Thoracic aorta (tissue), 2 donors: ENCODE measurements around the gene MAN2A2. TPM values are rescaled to one million over a fixed set of nuclear protein-coding genes. Genes with fewer than 3 reads are reported as not detected.

Experiments used
- ATAC-seq: fragments of 150-250 bp; one replicate; pipeline ENCODE4 v1.8.0; 2017; ENCODE audit warnings: low read depth; ENCODE audit not compliant: insufficient number of reproducible peaks, low FRiP score
- DNase-seq: peaks from one replicate; pipeline ENCODE4 v3.0.0-alpha.2; 2020; ENCODE audit warnings: low spot score
- H3K27ac ChIP-seq, 2 donors: fragments of 200-600 bp; sonication (generic); 1 replicate in 1 of 2; 2 replicates in 1 of 2; pipeline ENCODE4 v1.5.1; 2016; ENCODE audit warnings: mild to moderate bottlenecking in 2 of 2, moderate library complexity in 2 of 2
- H3K27me3 ChIP-seq: fragments of 200-600 bp; sonication (generic); replicated peaks from 2 replicates; pipeline ENCODE4 v1.6.0; 2016; ENCODE audit warnings: mild to moderate bottlenecking; ENCODE audit not compliant: insufficient read depth
- H3K36me3 ChIP-seq: fragments of 200-600 bp; sonication (generic); one replicate; pipeline ENCODE4 v1.5.1; 2016
- H3K4me1 ChIP-seq, 2 donors: fragments of 200-600 bp; sonication (generic); 1 replicate in 1 of 2; 2 replicates in 1 of 2; pipeline versions ENCODE4 v1.5.1 to v1.6.0; 2016; ENCODE audit warnings: low read depth in 2 of 2, mild to moderate bottlenecking in 1 of 2; ENCODE audit not compliant: control insufficient read depth in 1 of 2
- H3K4me3 ChIP-seq: fragments of 200-600 bp; sonication (generic); 2 replicates; pipeline ENCODE4 v1.5.1; 2016; ENCODE audit warnings: mild to moderate bottlenecking
- H3K9me3 ChIP-seq: fragments of 200-600 bp; sonication (generic); 2 replicates; pipeline ENCODE4 v1.5.1; 2016
- total RNA-seq, 2 donors: library from RNA; depleted of rRNA; stranded (reverse); fragments of >200 nt; gene quantifications; one replicate each; pipeline versions ENCODE4 v1.1.0 to v1.2.3, GENCODE V29; 2016
- TF ChIP-seq, protein P1 (sequence below): fragments of 200-600 bp; sonication (generic); IDR thresholded peaks from one replicate; pipeline ENCODE4 v1.5.1; 2019; ENCODE audit warnings: antibody characterized with exemption

The MAN2A2 gene
- total RNA-seq, 2 donors from 2014 or later: 59.7 to 68.4 TPM

DNA sequence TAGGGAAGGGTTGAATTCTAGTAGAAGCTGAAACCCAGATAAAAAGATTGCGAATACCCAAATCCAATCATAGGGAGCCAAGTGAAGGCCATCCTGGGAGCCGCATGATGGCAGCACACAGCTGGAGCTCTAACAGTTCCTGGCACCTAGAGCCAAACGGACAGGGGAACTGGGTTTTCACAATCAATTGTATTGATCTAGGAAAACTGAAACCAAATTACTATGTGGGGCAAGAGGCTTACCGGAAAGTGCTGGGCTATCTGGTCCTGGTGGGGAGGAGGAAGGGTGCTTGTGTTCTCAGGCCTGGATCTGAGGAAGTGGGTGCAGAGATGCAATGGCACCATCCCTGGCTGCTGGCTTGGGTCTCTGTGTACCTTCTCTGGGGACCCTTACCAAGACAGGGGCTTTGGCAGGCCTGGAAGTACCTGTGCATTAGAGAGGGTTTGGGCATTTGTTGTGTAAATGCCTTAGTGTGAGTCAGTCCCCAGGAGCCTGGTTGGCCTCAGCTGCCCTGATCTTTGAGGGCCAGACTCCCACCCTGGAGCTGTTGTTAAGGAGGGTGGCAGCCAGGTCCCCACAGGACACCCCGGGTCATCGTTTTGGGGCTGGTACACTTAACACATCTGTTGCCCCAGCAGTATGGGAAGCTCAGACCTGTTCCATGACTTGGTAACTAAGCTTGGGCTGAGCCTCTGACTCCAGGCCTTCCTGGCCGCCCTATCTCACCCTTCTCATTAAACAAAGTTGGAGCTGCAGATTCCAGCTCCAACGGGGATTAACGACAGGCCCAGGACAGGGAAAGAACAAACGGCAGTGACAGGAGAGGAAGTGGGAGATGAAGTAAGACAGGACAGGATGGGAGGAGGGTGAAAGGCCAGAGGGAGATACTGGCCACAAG lies 43.6 kb upstream of the MAN2A2 start:
- Histone ChIP-seq H3K4me3 (no peak overlapping the region), H3K27me3 (no peaks in the 10 kb centered on the region), H3K9me3 (no peaks in the 10 kb centered on the region), H3K27ac (no peak overlapping the region), H3K4me1 (no peaks in the 10 kb centered on the region), H3K36me3 (no peaks in the 10 kb centered on the region)
- ATAC-seq (no peak), DNase-seq (no peak)
- TF ChIP-seq, protein P1, sequence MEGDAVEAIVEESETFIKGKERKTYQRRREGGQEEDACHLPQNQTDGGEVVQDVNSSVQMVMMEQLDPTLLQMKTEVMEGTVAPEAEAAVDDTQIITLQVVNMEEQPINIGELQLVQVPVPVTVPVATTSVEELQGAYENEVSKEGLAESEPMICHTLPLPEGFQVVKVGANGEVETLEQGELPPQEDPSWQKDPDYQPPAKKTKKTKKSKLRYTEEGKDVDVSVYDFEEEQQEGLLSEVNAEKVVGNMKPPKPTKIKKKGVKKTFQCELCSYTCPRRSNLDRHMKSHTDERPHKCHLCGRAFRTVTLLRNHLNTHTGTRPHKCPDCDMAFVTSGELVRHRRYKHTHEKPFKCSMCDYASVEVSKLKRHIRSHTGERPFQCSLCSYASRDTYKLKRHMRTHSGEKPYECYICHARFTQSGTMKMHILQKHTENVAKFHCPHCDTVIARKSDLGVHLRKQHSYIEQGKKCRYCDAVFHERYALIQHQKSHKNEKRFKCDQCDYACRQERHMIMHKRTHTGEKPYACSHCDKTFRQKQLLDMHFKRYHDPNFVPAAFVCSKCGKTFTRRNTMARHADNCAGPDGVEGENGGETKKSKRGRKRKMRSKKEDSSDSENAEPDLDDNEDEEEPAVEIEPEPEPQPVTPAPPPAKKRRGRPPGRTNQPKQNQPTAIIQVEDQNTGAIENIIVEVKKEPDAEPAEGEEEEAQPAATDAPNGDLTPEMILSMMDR: no peak

DNA sequence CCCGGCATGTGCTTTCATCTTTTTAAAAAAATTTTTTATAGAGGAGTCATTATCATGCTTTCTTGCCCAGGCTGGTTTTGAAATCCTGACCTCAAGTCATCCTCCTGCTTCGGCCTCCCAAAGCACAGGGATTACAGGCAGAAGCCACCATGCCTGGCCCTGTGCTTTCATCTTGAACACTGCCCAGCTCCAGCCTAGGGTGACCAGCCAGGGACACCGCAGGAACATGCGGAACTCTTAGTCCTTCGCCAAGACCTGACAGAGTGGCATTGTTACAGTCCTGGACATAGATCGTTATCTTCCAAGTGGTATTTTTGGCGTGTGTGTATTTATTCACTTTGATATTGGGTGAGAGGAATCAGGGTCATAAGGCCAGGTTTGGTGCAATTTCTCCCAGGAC lies 42.7 kb upstream of the MAN2A2 start:
- H3K4me1 ChIP-seq: no peaks in the 10 kb centered on the region
- no peak overlapping the region for H3K27ac ChIP-seq
- no peaks in the 10 kb centered on the region for H3K36me3 ChIP-seq
- TF ChIP-seq, protein P1: no peak
- no peaks in the 10 kb centered on the region for H3K27me3 ChIP-seq
- no peak for DNase-seq
- no peak for ATAC-seq
- H3K9me3 ChIP-seq: no peaks in the 10 kb centered on the region
- H3K4me3 ChIP-seq: no peak overlapping the region

DNA sequence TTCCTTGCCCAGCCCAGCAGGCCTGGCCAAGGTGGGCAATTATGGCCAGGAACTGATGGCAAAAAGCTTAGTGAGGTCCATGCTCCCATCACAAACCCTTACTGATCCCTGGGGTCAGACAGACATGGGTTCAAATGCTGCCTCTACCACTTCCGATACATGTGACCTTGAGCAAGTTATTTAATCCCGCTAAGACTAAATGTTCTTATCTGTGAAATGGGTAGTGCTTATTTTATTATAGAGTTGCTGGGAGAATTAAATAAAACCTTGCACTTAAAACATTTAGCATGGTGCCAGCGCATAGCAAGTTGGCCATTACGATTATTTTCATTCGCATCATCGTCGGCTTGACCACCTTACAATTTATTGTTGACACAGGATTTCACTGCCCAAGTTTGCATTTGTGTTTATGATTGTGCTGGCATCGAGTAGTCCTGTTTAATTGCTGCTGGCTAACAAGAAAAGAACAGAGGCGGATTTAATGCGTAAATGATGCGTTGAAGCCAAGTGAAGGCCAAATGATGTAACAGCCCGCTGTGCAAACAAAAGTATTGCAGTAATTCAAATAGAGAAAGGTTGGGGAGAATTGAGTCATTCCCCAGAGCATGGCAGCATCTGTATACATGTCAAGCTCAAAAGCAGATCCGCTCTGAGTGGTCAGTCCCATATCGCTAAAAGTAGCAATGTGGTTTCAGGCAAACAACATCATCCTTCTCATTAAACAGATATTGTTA lies 42.0 kb upstream of the MAN2A2 start:
- H3K27me3 ChIP-seq: no peaks in the 10 kb centered on the region
- no peak for DNase-seq
- H3K36me3 ChIP-seq: no peaks in the 10 kb centered on the region
- H3K4me1 ChIP-seq: no peaks in the 10 kb centered on the region
- TF ChIP-seq, protein P1: no peak
- no peak overlapping the region for H3K4me3 ChIP-seq
- no peak for ATAC-seq
- H3K27ac ChIP-seq: no peak overlapping the region
- no peaks in the 10 kb centered on the region for H3K9me3 ChIP-seq

DNA sequence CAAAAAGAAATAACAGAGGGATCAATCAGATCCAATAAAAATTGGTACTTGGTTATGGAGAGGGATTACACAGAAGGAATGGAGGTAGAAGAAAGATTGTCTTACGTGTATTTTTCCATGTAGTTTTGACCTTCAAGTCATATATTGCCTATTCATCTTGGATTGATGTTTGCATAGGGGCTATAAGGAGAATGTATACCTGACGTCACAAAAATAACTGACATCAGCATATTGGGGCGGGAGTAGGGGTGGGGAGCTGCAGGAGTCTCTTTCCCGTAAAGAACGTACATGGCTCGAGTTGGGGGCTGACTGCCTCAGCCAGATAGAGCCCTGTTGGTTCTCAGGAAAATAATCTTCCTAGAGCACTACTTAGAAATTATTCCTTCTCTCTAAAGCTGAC lies 40.6 kb upstream of the MAN2A2 start:
- Histone ChIP-seq H3K27ac (no peak overlapping the region), H3K9me3 (no peaks in the 10 kb centered on the region), H3K4me1 (no peaks in the 10 kb centered on the region), H3K4me3 (no peak overlapping the region), H3K27me3 (no peaks in the 10 kb centered on the region), H3K36me3 (no peaks in the 10 kb centered on the region)
- no peak for ATAC-seq
- TF ChIP-seq, protein P1: no peak
- DNase-seq: no peak

DNA sequence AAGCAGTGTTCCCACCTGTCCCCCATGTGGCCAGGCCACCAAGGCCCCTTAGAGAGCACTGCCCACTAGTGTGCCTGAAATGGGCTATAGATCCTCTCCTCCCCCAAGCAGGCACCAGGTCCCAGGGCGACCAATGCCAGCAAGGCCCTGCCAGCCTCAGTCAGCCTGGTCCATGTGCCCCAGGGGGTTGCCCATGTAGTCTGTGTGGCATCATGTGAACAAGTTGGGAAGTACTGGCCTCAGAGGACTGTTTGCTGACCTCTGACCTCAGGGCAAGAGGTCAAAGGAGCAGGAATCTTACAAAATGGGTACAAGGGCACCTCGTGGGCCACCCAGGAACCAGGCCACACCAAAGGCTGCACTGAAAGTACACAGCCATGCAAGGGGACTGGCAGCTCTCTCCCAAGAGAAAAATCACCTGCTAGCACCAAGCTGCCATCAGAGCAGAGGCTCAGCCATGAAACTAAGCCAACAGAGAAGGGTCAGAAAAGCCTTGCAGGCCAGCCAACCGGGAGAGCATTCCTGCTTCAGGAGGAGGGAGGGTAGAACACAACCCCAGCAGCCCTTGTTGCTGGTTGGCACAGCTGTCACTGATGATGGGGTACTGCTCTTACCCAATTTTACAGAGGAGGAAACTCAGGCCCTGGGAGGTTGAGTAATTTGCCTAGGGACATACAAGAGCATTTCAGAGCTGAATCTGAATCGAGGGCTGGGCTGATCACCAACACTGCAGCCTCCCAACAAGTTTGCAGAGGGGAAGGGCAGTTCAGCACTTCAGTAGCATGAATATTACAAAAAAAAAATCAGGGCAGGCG lies 39.9 kb upstream of the MAN2A2 start:
- TF ChIP-seq, protein P1: no peak
- Histone ChIP-seq H3K27me3 (no peaks in the 10 kb centered on the region), H3K4me1 (no peaks in the 10 kb centered on the region), H3K36me3 (no peaks in the 10 kb centered on the region), H3K4me3 (no peak overlapping the region), H3K9me3 (no peaks in the 10 kb centered on the region), H3K27ac (no peak overlapping the region)
- DNase-seq (no peak), ATAC-seq (no peak)
